SH-SY5Y (cell line): ENCODE data around the gene OR8G1.

Experiments used
- GATA2 ChIP-seq: IDR thresholded peaks from 2 replicates; pipeline ENCODE4 v1.6.1; 2011; ENCODE audit warnings: mild to moderate bottlenecking, low read depth, low read length
- GATA3 ChIP-seq: IDR thresholded peaks from 2 replicates; pipeline ENCODE4 v1.6.1; 2011; ENCODE audit warnings: low read depth, mild to moderate bottlenecking, low read length, moderate library complexity

The OR8G1 gene, protein sequence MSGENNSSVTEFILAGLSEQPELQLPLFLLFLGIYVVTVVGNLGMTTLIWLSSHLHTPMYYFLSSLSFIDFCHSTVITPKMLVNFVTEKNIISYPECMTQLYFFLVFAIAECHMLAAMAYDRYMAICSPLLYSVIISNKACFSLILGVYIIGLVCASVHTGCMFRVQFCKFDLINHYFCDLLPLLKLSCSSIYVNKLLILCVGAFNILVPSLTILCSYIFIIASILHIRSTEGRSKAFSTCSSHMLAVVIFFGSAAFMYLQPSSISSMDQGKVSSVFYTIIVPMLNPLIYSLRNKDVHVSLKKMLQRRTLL

DNA sequence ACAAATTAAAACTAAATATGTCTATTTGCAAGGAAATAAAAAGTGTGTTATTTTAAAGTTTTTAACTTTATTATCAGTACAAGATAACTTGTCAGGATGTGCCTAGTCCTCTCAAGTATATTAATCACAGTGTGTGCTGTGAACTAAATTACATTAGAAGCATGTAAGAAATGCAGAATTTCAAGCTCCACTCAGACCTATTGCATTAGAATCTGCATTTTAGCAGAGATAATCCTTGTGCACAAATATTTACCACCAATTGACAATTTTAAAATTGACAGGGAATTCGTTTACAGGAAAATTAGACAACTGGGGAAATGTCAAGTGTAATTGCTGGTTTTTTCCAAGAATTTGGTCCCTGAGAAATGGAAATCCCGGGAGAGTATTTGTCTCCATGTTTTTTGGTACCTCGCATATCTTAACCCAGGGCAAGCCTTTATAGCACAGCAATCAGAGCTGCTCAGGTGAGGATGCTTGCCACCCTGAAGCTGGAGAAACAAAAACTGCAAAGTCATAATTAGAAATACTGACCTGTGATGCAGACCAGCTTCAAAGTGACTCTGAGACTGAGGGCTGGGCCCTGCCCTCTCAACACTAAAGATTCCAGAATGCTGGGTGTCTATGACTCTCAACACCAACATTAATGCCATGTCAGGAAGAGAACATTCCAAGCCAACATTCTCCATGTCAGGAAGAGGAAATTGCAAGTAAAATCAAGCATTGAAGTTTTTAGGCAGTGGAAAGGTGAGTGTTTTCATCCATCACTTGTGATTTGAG lies at the start of gene OR8G1:
TSS of gene OR8G1 (plus strand) at position 475 of the 777 bp plus-strand sequence. CDS start 8,581 bp downstream, outside the sequence.
- TF ChIP-seq GATA3 (no peak), GATA2 (no peak)

DNA sequence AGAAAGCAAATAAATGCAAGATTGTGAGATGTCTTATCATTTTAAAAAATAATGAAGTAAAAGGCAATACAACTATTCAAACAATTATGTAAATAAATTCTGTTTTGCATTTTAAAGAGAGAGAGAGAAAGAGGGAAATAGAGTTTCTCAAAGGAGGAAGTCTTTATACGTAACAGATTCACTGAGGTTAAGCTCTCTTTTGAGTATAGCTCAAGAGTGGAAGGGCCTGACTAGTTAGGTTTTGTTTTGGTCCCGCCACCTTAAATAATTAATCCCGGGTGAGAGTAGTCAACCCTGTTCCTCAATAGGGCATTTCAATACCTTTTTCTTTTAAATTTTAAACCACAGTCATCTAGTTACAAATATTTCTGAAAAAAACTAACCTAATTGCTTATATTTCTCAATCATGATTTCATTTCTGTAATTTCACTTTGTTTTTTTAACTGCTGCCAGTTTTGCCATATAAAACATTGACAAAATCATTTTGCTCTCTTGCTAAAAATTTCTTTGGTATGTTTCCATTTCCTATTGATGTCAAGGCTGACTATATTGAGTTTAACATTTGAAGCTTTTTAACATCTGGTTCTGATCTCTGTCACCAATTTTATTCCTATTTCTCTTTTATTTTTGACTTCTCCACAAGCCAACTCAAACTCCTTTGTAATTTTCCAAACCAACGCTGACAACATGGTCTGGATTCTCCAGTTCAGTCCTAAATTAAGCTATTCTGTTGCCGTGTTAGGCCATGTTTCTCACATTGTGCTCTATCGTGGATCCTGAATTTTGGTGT lies 47.5 kb upstream of the OR8G1 start:
- TF ChIP-seq GATA3 (no peak), GATA2 (no peak)

DNA sequence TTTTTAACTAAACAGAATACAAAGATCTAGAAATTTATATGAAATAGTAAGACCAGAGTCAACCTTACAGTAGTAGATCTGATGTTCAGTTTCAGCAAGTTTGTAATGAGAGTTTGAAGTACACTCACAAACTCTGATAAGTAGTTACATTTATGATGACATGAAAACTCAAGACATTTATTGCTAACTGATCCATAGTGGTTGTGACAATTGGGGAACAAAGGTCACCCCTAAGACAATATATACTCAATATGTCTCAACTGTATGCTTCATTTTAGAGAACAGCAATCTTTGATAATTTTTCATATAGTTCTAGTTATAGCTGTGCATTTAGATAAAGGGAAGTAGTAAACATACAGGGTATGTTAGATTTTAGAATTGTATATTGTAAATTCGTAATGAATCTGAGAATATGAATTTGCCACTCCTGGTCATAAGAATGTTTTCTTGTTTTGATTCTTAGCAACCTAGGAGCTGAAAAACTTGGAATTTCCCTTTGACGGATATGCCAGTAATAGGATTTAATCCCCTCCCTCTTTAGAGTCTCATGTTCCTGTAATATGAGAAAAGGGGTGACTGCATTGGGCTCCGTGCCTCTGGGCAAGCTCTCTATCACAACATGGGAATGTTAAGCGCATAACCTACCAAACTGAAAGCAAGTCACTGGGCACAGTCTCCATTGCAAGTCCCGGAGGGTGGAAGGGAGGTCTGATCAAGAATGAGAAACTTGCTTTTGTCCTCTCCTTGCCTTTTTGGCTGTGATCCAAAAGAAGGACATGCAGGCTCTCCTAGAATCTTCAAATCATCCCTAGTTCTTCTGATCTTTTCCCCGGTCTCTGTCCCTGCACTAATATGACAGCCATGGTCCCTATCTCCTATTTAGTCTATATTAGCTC lies 46.4 kb upstream of the OR8G1 start:
- TF ChIP-seq GATA3 (no peak), GATA2 (no peak)

DNA sequence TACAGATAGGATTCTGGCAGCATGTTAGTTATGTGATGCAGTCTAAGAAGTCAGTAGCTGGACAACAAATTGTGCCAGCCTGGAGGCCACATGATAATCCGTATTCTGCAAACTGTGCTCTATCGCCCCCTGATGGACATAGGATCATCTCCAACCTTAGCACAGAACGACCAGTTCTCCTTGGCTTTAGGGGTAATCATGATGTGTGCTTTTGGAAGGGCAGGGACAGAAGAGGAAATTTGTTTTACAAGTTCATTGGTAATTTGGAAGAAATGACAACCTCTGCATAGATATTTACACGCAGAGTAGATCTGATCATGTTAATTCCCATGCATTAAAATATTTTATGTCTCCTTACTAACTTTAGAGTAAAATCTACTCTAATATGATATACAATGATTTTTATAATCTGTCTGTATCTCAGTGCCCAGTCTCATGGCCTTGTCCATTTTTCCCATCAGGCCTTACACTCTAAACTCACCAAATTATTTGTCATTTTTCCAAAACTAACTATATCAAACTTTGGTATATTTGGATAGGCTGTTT lies 45.6 kb upstream of the OR8G1 start:
- no peak for TF ChIP-seq GATA3
- TF ChIP-seq GATA2, result no peak

DNA sequence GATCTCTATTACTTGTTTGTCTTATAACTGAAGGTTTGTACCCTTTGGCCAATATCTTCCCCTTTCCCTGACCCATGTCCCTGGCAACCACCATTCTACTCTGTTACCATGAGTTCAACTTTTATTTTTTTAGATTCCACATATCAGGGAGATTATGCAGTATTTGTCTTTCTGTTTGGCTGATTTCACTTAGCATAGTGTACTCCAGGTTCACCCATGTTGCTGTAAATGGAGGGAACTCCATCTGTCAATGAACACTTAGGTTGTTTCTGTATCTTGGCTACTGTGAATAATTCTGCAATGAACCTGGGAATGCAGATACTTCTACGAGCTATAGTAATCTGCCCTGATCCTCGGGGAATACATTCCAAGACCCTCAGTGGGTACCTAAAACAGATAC lies 42.9 kb upstream of the OR8G1 start:
- TF ChIP-seq GATA2 (no peak), GATA3 (no peak)

DNA sequence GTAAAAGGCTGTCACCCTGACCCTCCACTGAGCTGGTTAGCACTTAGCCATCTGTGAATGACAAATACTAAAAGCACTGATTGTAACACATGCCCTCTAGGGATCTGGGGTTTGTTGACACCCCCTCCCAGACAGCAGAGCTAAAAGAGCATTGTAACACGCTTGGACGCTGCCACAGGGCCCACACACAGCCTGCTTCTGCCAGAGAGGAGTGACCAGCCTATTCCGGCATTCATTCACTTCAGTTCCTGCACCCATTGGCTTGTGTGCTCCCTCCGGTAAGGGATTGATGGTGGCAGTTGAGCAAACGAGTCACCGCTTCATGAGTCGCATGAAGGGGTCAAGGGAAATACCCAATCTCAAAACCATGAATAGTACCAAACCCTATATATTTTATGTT lies 42.0 kb upstream of the OR8G1 start:
- TF ChIP-seq GATA2 (no peak), GATA3 (no peak)

DNA sequence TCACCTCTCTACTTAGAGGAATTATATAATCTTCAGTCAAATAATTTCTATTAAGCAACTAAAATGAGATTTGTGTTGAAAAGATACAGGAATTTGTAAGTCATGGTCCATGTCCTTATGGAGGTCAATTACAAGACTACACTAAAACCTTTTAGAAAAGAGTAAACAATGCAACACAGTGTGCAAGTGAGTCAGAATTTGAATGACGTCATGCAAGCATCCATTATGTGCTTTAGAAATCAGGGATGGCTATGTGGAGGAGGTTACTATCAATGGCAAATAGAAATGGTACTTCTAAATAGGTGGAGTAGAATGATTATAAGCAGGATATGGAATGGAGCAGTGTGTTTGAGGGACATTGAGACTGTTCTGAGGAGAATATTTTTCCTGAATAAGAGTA lies 41.2 kb upstream of the OR8G1 start:
- no peak for TF ChIP-seq GATA2
- TF ChIP-seq GATA3, result no peak

DNA sequence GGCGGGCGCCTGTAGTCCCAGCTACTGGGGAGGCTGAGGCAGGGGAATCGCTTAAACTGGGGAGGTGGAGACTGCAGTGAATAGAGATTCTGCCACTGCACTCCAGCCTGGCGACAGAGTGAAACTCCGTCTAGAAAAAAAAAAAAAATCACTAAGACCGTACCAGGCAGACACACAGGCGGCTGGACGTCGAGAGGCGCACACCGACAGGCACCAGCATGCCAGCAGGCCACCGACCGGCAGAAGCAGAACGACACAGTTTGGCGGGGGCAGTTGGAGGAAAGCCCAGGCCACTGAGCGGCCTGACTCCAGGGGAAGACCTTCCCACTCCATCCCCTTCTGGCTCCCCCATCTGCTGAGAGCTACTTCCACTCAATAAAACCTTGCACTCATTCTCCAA lies 40.2 kb upstream of the OR8G1 start:
- TF ChIP-seq GATA3, result no peak
- TF ChIP-seq GATA2, result no peak

DNA sequence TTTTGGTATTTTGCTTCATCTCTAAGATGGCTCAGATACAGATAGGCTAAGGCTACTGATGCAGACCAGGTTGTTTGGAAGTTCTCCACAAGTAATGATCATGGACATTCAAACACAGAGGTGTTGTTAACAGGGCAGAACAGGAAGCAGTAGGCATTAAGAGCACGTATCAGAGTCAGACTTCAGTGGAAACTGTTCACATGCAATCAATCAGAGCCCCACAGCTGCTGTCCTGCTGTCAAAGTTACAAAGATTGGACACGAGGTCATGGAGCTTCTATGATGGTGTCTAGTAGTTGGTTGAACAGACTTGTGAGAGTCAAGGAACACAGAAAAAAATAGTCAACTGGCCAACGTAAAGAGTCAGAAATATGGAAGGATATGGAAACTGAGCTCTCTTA lies 37.9 kb upstream of the OR8G1 start:
- TF ChIP-seq GATA2 (no peak), GATA3 (no peak)

DNA sequence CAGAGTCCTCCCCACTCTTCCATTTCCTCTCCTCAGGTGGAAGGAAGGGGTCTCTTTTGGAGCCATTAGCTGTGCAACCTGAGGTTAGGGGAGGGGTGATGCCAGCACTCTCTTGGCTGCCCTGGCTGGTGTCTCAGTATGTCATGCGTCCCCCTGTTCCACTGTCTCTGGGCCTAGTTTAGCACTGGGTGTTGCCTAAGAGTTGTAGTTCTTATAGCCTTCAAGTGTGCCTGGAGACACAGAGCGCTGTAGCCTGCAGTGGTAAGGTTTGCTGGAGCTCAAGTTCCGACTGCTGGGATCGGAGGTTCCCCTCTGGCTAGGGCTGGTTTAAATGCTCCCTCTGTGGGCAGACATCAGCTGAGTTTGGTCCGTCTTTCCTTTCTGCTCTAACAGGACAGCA lies 36.9 kb upstream of the OR8G1 start:
- TF ChIP-seq GATA3 (no peak), GATA2 (no peak)

DNA sequence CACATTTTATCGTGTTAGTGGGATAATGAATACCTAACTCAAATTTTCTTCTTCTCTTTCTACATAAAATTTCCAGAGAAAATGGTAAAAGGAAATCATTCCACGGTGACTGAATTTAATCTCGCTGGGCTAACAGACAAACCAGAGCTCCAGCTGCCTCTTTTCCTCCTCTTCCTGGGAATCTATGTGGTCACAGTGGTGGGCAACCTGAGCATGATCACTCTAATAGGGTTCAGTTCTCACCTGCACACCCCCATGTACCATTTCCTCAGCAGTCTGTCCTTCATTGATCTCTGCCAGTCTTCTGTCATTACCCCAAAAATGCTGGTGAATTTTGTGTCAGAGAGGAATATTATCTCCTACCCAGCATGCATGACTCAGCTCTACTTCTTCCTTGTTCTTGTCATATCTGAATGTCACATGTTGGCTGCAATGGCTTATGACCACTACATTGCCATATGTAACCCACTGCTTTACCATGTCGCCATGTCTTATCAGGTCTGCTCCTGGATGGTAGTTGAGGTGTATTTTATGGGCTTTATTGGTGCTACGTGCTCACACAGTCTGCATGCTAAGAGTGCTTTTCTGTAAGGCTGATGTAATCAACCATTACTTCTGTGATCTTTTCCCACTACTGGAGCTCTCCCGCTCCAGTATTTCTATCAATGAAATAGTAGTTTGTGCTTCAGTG lies 33.6 kb upstream of the OR8G1 start:
- TF ChIP-seq GATA3 (no peak), GATA2 (no peak)

DNA sequence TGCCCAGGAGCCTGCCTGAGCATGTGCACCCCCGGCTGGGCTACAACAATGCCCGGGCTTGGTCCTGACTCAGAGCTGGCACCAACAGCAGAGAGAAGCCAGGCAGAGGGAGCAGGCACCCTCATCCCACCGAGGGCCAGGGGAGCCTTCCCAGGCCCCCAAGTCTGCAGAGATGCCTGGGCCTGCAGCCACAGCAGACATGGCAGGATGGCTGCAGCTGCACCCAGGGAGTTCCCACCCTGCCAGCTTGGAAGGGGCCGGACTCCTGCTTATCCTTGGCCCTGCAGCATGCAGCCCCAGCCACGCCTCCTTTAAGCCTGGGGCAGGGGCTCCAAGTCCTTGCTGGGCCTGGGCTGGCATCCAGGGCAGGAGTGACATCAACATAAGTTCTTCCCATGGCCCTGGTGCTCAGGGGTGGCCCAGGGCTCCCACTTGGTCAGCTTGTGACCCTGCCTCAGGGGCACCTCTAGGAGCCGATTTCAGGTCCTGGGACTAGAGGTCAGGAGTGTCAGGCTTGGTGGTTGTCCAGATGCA lies 31.0 kb upstream of the OR8G1 start:
- TF ChIP-seq GATA3, result no peak
- no peak for TF ChIP-seq GATA2
